ENCODE data around the gene PCAT7.
A peak's percentile ranks its signal among the peaks of the same experiment; 100 is the strongest.

DNA sequence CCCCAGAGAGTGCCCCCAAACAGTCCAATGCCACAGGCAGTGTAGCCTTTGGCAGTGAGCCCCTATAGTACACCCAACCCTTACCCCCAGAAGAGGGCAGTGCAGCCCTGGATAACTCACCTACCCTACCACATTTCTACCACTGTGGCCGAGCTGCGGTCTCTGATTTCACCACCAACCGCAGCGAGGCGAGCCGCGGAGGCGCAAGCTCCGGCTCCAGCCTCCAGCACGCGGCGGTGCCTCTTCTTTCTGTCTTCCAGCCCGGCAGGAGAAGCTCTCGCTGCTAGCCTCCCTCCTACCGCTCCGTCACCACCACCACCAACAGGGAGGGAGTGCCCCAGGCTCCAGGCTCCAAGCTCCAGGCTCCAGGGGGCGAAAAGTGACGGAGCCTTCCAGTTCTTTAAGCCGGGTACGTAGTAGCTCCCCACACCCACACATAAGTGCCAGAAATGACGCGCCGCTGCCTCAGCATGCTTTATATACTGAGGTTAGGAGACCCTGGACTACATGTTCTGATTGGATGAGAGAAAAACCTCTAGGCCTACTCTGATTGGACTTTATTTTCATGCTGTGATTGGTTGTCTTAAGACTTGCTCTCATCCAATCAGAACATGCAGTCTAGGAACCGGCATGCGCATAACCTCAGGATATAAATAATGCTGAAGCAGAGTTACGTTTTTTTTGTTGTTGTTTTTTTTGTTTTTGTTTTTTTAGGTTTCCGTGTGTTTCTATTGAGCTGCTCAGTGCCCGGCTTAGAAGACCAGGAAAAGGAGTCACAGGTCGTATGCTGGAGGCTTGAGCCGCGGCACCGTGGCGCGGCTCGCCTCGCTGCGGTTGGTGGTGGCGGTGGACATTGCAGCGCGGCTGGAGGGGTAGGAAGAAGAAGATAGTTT, at the start of gene PCAT7:
- TF ChIP-seq, protein P1, sequence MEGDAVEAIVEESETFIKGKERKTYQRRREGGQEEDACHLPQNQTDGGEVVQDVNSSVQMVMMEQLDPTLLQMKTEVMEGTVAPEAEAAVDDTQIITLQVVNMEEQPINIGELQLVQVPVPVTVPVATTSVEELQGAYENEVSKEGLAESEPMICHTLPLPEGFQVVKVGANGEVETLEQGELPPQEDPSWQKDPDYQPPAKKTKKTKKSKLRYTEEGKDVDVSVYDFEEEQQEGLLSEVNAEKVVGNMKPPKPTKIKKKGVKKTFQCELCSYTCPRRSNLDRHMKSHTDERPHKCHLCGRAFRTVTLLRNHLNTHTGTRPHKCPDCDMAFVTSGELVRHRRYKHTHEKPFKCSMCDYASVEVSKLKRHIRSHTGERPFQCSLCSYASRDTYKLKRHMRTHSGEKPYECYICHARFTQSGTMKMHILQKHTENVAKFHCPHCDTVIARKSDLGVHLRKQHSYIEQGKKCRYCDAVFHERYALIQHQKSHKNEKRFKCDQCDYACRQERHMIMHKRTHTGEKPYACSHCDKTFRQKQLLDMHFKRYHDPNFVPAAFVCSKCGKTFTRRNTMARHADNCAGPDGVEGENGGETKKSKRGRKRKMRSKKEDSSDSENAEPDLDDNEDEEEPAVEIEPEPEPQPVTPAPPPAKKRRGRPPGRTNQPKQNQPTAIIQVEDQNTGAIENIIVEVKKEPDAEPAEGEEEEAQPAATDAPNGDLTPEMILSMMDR (IDR thresholded peaks at IDR 0.05; ENCODE audit: insufficient read depth, low read depth, low read length): peak; percentile 13
- TF ChIP-seq EZH2 (IDR thresholded peaks at IDR 0.05; ENCODE audit: insufficient read depth, low read length): no peak

All from astrocyte (in vitro differentiated cells and primary cell).